Activated T-helper 17 cell treated with anti-CD3 and anti-CD28 coated beads, Interleukin-2, amount 50 U/mL, for 72 hours (primary cell): ENCODE results near the gene PCSK5. TPM values are rescaled to one million over a fixed set of nuclear protein-coding genes. Genes with fewer than 3 reads are reported as not detected.

Source experiments
- ATAC-seq: fragments of 150-1000 bp; cut with Tn5 transposase; replicated peaks from 2 replicates; pipeline ENCODE4 v1.10.0; 2021; ENCODE audit warnings: mild to moderate bottlenecking, moderate library complexity
- H3K27ac Mint-ChIP-seq: one replicate; pipeline ENCODE4 v1.8.0; 2022; ENCODE audit warnings: mixed read lengths
- H3K27me3 Mint-ChIP-seq: one replicate; pipeline ENCODE4 v1.8.0; 2022; ENCODE audit warnings: mixed read lengths
- H3K36me3 Mint-ChIP-seq: one replicate; pipeline ENCODE4 v1.8.0; 2022; ENCODE audit warnings: low read depth, mild to moderate bottlenecking, mixed read lengths
- H3K4me1 Mint-ChIP-seq: one replicate; pipeline ENCODE4 v1.8.0; 2022; ENCODE audit warnings: mixed read lengths
- H3K4me3 Mint-ChIP-seq: one replicate; pipeline ENCODE4 v1.8.0; 2022; ENCODE audit warnings: mild to moderate bottlenecking, mixed read lengths
- H3K9me3 Mint-ChIP-seq: one replicate; pipeline ENCODE4 v1.8.0; 2022; ENCODE audit warnings: mixed read lengths
- total RNA-seq, 2 donors: library from RNA; stranded (reverse); gene quantifications; one replicate each; pipeline ENCODE4 v1.2.3, GENCODE V29; 2022

PCSK5 gene
- total RNA-seq, 2 donors from 2014 or later = 1.6 to 3.8 TPM

GRCh38 chr9:75921391-75922127 lies 31.1 kb downstream of the PCSK5 start:
- no peaks in the 10 kb centered on the region for H3K36me3 Mint-ChIP-seq

GRCh38 chr9:75926385-75926784 lies 35.9 kb downstream of the PCSK5 start:
- H3K36me3 Mint-ChIP-seq = no peaks in the 10 kb centered on the region
- H3K4me1 Mint-ChIP-seq = peaks cover 3% of the 10 kb centered on the region
- no peak overlapping the region for H3K27ac Mint-ChIP-seq
- no peak for ATAC-seq
- H3K27me3 Mint-ChIP-seq = no peaks in the 10 kb centered on the region
- H3K4me3 Mint-ChIP-seq = no peak overlapping the region
- H3K9me3 Mint-ChIP-seq = no peaks in the 10 kb centered on the region

More at GRCh38 chr9:75921391-75922127, 31.1 kb downstream of the PCSK5 start:
- Mint-ChIP-seq H3K4me1 (no peaks in the 10 kb centered on the region), H3K9me3 (no peaks in the 10 kb centered on the region), H3K4me3 (no peak overlapping the region), H3K27ac (no peak overlapping the region), H3K27me3 (no peaks in the 10 kb centered on the region)
- ATAC-seq = no peak

GRCh38 chr9:75927356-75927755 lies 36.9 kb downstream of the PCSK5 start:
- no peak for ATAC-seq
- Mint-ChIP-seq H3K4me3 (no peak overlapping the region), H3K9me3 (no peaks in the 10 kb centered on the region), H3K4me1 (peaks cover 3% of the 10 kb centered on the region), H3K36me3 (no peaks in the 10 kb centered on the region), H3K27ac (no peak overlapping the region), H3K27me3 (no peaks in the 10 kb centered on the region)

- no peak for ATAC-seq
- Mint-ChIP-seq H3K9me3 (no peaks in the 10 kb centered on the region), H3K4me1 (peaks cover 3% of the 10 kb centered on the region), H3K27ac (no peak overlapping the region), H3K27me3 (no peaks in the 10 kb centered on the region), H3K4me3 (no peak overlapping the region), H3K36me3 (peaks cover 5% of the 10 kb centered on the region)
These were observed 39.7 kb downstream of the PCSK5 start for GRCh38 chr9:75930190-75930589.

- no peak overlapping the region for H3K4me3 Mint-ChIP-seq
- H3K9me3 Mint-ChIP-seq = no peaks in the 10 kb centered on the region
- no peak for ATAC-seq
- peaks cover 3% of the 10 kb centered on the region for H3K4me1 Mint-ChIP-seq
- no peak overlapping the region for H3K27ac Mint-ChIP-seq
- H3K27me3 Mint-ChIP-seq = no peaks in the 10 kb centered on the region
- H3K36me3 Mint-ChIP-seq = peaks cover 5% of the 10 kb centered on the region
These were observed 40.4 kb downstream of the PCSK5 start for GRCh38 chr9:75930730-75931321.

GRCh38 chr9:75933982-75934381 lies 43.5 kb downstream of the PCSK5 start:
- Mint-ChIP-seq H3K27ac (no peak overlapping the region), H3K27me3 (no peaks in the 10 kb centered on the region), H3K4me1 (peaks cover 3% of the 10 kb centered on the region), H3K36me3 (peaks cover 5% of the 10 kb centered on the region), H3K9me3 (no peaks in the 10 kb centered on the region), H3K4me3 (no peak overlapping the region)
- ATAC-seq = no peak

GRCh38 chr9:75935591-75935990 lies 45.1 kb downstream of the PCSK5 start:
- Mint-ChIP-seq H3K9me3 (no peaks in the 10 kb centered on the region), H3K4me1 (no peaks in the 10 kb centered on the region), H3K27me3 (no peaks in the 10 kb centered on the region), H3K36me3 (peaks cover 5% of the 10 kb centered on the region), H3K27ac (no peak overlapping the region), H3K4me3 (no peak overlapping the region)
- no peak for ATAC-seq

GRCh38 chr9:75937521-75938258 lies 47.2 kb downstream of the PCSK5 start:
- no peak for ATAC-seq
- Mint-ChIP-seq H3K27ac (no peak overlapping the region), H3K4me3 (no peak overlapping the region)

GRCh38 chr9:75938946-75939345 lies 48.5 kb downstream of the PCSK5 start:
- ATAC-seq = no peak
- Mint-ChIP-seq H3K36me3 (no peaks in the 10 kb centered on the region), H3K27me3 (no peaks in the 10 kb centered on the region), H3K9me3 (no peaks in the 10 kb centered on the region), H3K27ac (no peak overlapping the region), H3K4me1 (no peaks in the 10 kb centered on the region), H3K4me3 (no peak overlapping the region)

More at GRCh38 chr9:75937521-75938258, 47.2 kb downstream of the PCSK5 start:
- Mint-ChIP-seq H3K36me3 (peaks cover 5% of the 10 kb centered on the region), H3K27me3 (no peaks in the 10 kb centered on the region), H3K9me3 (no peaks in the 10 kb centered on the region), H3K4me1 (no peaks in the 10 kb centered on the region)

- Mint-ChIP-seq H3K9me3 (no peaks in the 10 kb centered on the region), H3K4me1 (no peaks in the 10 kb centered on the region), H3K36me3 (no peaks in the 10 kb centered on the region), H3K27ac (no peak overlapping the region), H3K4me3 (no peak overlapping the region), H3K27me3 (no peaks in the 10 kb centered on the region)
- no peak for ATAC-seq
These were observed 49.2 kb downstream of the PCSK5 start for GRCh38 chr9:75939536-75940111.

- no peak for ATAC-seq
- Mint-ChIP-seq H3K9me3 (no peaks in the 10 kb centered on the region), H3K27ac (no peak overlapping the region), H3K4me1 (no peaks in the 10 kb centered on the region), H3K4me3 (no peak overlapping the region), H3K27me3 (no peaks in the 10 kb centered on the region), H3K36me3 (no peaks in the 10 kb centered on the region)
These were observed 50.6 kb downstream of the PCSK5 start for GRCh38 chr9:75941066-75941465.

- no peaks in the 10 kb centered on the region for H3K27me3 Mint-ChIP-seq
- H3K27ac Mint-ChIP-seq = no peak overlapping the region
- no peak for ATAC-seq
- no peaks in the 10 kb centered on the region for H3K9me3 Mint-ChIP-seq
- no peak overlapping the region for H3K4me3 Mint-ChIP-seq
- no peaks in the 10 kb centered on the region for H3K4me1 Mint-ChIP-seq
- peaks cover 2% of the 10 kb centered on the region for H3K36me3 Mint-ChIP-seq
These were observed 51.3 kb downstream of the PCSK5 start for GRCh38 chr9:75941577-75942311.

GRCh38 chr9:75946766-75947165 lies 56.3 kb downstream of the PCSK5 start:
- Mint-ChIP-seq H3K4me1 (no peaks in the 10 kb centered on the region), H3K27me3 (no peaks in the 10 kb centered on the region), H3K27ac (no peak overlapping the region), H3K36me3 (peaks cover 8% of the 10 kb centered on the region), H3K9me3 (no peaks in the 10 kb centered on the region), H3K4me3 (no peak overlapping the region)
- ATAC-seq = no peak

GRCh38 chr9:75947233-75947632 lies 56.8 kb downstream of the PCSK5 start:
- Mint-ChIP-seq H3K4me3 (no peak overlapping the region), H3K27me3 (no peaks in the 10 kb centered on the region), H3K27ac (no peak overlapping the region), H3K4me1 (no peaks in the 10 kb centered on the region), H3K9me3 (no peaks in the 10 kb centered on the region), H3K36me3 (peaks cover 8% of the 10 kb centered on the region)
- ATAC-seq = no peak
